Measurements from ENCODE around the gene NENF.
A peak's percentile ranks its signal among the peaks of the same experiment; 100 is the strongest.

The NENF gene

GRCh38 chr1:212454741-212455140 lies 22.0 kb downstream of the NENF start:
- no peak overlapping the region for H3K27ac ChIP-seq
- H2AFZ ChIP-seq (ENCODE audit: low read depth), result no peak overlapping the region
- no peak overlapping the region for H3K4me2 ChIP-seq
- H3K4me3 ChIP-seq (IDR thresholded peaks at IDR 0.05; ENCODE audit: insufficient read depth, low read depth, low read length), result no peak overlapping the region
- no peaks in the 10 kb centered on the region for H3K27me3 ChIP-seq (ENCODE audit: insufficient read depth, low read depth)
- TF ChIP-seq CTCF (conservative IDR thresholded peaks at IDR 0.05; ENCODE audit: low read depth, low read length), result no peak
- no peak overlapping the region for H3K9ac ChIP-seq
- no peaks in the 10 kb centered on the region for H3K79me2 ChIP-seq (ENCODE audit: insufficient read depth, low read depth)
- no peaks in the 10 kb centered on the region for H4K20me1 ChIP-seq (ENCODE audit: insufficient read depth)
- H3K4me1 ChIP-seq (ENCODE audit: low read depth, poor library complexity, severe bottlenecking), result peaks cover 11% of the 10 kb centered on the region
- no peaks in the 10 kb centered on the region for H3K36me3 ChIP-seq (ENCODE audit: insufficient read depth)

- Histone ChIP-seq H3K79me2 (ENCODE audit: insufficient read depth, low read depth) (no peaks in the 10 kb centered on the region), H3K27ac (no peak overlapping the region), H4K20me1 (ENCODE audit: insufficient read depth) (no peaks in the 10 kb centered on the region), H2AFZ (ENCODE audit: low read depth) (no peak overlapping the region), H3K9ac (no peak overlapping the region), H3K4me2 (no peak overlapping the region), H3K27me3 (ENCODE audit: insufficient read depth, low read depth) (no peaks in the 10 kb centered on the region), H3K4me3 (IDR thresholded peaks at IDR 0.05; ENCODE audit: insufficient read depth, low read depth, low read length) (no peak overlapping the region), H3K36me3 (ENCODE audit: insufficient read depth) (no peaks in the 10 kb centered on the region), H3K4me1 (ENCODE audit: low read depth, poor library complexity, severe bottlenecking) (peaks cover 11% of the 10 kb centered on the region)
- TF ChIP-seq CTCF (conservative IDR thresholded peaks at IDR 0.05; ENCODE audit: low read depth, low read length), result no peak
These were observed 22.7 kb downstream of the NENF start for GRCh38 chr1:212455401-212455800.

- Histone ChIP-seq H3K4me1 (ENCODE audit: low read depth, poor library complexity, severe bottlenecking) (peaks cover 11% of the 10 kb centered on the region), H3K79me2 (ENCODE audit: insufficient read depth, low read depth) (no peaks in the 10 kb centered on the region), H3K27me3 (ENCODE audit: insufficient read depth, low read depth) (no peaks in the 10 kb centered on the region), H3K27ac (no peak overlapping the region), H2AFZ (ENCODE audit: low read depth) (no peak overlapping the region), H3K9ac (no peak overlapping the region), H3K4me3 (IDR thresholded peaks at IDR 0.05; ENCODE audit: insufficient read depth, low read depth, low read length) (no peak overlapping the region), H3K4me2 (no peak overlapping the region), H3K36me3 (ENCODE audit: insufficient read depth) (no peaks in the 10 kb centered on the region), H4K20me1 (ENCODE audit: insufficient read depth) (no peaks in the 10 kb centered on the region)
- TF ChIP-seq CTCF (conservative IDR thresholded peaks at IDR 0.05; ENCODE audit: low read depth, low read length), result peak; percentile 99
These were observed 23.2 kb downstream of the NENF start for GRCh38 chr1:212455803-212456528.

- Histone ChIP-seq H3K4me3 (IDR thresholded peaks at IDR 0.05; ENCODE audit: insufficient read depth, low read depth, low read length) (no peak overlapping the region), H3K27ac (no peak overlapping the region), H3K36me3 (ENCODE audit: insufficient read depth) (no peaks in the 10 kb centered on the region), H3K27me3 (ENCODE audit: insufficient read depth, low read depth) (no peaks in the 10 kb centered on the region), H3K4me2 (no peak overlapping the region), H4K20me1 (ENCODE audit: insufficient read depth) (no peaks in the 10 kb centered on the region), H3K4me1 (ENCODE audit: low read depth, poor library complexity, severe bottlenecking) (peaks cover 11% of the 10 kb centered on the region), H3K79me2 (ENCODE audit: insufficient read depth, low read depth) (no peaks in the 10 kb centered on the region), H3K9ac (no peak overlapping the region), H2AFZ (ENCODE audit: low read depth) (peak overlapping the region; percentile 21; the same call in 1 of the 2 replicates)
- TF ChIP-seq CTCF (conservative IDR thresholded peaks at IDR 0.05; ENCODE audit: low read depth, low read length), result peak; percentile 97
These were observed 25.1 kb downstream of the NENF start for GRCh38 chr1:212457740-212458338.
